ENCODE data around the gene NOXA1.

The NOXA1 gene

DNA sequence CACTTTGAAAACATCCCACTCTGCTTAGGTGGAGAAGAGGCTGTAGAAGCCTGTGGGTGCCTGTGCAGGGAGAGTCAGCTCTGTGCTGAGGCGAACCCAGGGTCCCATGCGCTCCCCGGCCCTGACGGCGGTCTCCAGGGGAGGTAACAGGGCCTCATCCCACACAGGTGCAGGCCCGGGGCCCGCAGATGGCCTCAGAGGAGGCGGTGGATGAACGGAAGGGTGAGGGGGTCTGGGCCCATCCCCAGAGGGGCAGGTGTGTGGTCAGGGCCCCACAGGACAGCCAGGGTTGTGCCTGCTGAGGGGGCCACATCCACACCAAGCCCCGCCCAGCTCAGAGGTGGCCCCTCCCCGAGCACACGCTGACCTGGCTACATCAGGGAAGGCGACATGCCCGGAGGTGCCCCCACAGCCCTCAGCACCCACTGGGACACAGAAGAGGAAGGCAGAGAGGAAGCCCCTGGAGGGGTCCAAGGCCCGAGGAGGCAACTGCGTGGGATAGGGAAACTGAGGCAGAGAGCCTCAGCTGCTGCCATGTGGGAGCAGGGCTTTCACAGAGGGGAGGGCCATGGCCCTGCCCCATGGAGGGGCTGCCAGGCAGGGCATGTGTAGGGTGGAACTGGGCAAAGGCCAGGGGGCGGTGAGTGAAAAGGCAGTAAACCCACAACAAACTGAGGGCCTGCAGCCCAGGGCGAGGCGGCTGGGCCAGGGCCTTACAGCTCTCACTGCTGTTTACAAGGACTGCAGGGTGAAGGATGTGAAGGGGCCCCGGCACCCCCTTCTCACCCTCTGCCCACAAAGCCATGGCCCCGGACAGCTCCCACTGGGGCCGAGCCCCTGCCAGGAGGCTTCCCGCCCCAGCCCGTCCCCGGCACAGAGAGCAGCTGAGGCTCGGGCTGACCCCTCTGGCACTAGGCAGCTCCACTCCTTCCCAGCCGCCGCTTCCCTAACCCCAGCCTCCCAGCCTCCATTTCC is 29.7 kb upstream of the NOXA1 start:
- H3K4me3 ChIP-seq: no peak overlapping the region
- in situ Hi-C loops (cut with MboI; ENCODE audit: low sequenced_read_pairs): no loop called here
- no peaks in the 10 kb centered on the region for H3K4me1 ChIP-seq
- H3K36me3 ChIP-seq (replicated peaks): no peaks in the 10 kb centered on the region
- H3K27me3 ChIP-seq (ENCODE audit: low read depth): no peaks in the 10 kb centered on the region
- no peak for DNase-seq (ENCODE audit: low spot score in 2 of 2)
- no peaks in the 10 kb centered on the region for H3K9me3 ChIP-seq

DNA sequence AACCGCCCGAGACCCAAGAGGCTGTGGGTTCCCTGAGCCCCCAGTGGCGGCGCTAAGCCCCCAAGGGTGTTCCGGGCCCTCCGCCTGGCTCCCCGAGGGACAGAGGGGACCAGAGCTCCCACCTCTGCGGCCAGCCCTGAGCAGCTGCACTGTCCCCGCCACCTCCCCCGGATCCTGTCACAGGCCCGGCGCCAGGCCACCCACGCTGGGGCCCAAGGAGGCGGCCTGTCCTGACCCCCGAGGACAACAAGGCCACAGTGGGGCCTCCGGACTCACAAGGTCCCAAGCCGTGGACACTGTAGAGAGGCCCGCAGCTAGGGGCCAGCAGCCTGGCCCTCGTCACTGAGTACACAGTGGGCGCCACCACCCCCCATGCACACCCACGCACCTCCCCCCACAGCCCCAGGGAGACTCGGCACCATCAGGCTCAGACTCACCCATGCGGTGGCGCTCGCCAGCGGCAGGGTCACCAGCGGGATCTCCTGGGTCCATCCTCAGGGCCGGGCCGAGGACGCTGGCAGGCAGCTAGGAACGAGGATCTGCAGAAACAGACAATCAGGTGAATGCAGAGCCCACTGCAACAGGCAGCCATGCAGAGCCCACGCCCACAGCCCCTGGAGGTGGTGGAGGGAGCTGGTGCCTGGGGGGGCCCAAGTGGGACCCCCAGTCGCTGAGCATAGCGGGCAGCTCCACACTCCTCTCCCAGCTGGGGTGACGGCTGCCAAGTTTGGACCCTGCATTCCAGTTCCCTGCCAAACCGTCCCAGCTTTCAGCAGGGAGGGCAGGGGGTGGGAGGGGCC is 28.1 kb upstream of the NOXA1 start:
- no peaks in the 10 kb centered on the region for H3K9me3 ChIP-seq
- no peaks in the 10 kb centered on the region for H3K36me3 ChIP-seq (replicated peaks)
- DNase-seq (ENCODE audit: low spot score in 2 of 2): no peak
- in situ Hi-C loops (cut with MboI; ENCODE audit: low sequenced_read_pairs): no loop called here
- no peak overlapping the region for H3K4me3 ChIP-seq
- H3K4me1 ChIP-seq: no peaks in the 10 kb centered on the region
- H3K27me3 ChIP-seq (ENCODE audit: low read depth): no peaks in the 10 kb centered on the region

DNA sequence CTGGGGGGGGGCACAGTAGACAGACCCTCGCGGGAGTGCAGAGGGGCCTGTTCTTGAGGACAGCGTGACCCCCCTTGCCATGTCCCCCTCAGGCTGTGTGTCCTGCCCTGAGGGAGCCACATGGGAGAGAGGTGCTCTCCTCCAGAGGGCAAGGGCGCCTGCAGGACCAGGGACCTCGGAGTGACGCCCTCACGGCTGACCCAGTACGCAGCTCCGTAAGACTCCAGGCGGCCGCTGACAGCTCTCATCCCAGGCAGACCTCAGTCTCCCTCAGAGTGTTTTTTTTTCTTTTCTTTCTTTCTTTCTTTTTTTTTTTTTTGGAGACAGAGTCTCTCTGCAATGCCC is 27.6 kb upstream of the NOXA1 start:
- no peak for DNase-seq (ENCODE audit: low spot score in 2 of 2)
- in situ Hi-C loops (cut with MboI; ENCODE audit: low sequenced_read_pairs): no loop called here
- H3K4me1 ChIP-seq: no peaks in the 10 kb centered on the region

DNA sequence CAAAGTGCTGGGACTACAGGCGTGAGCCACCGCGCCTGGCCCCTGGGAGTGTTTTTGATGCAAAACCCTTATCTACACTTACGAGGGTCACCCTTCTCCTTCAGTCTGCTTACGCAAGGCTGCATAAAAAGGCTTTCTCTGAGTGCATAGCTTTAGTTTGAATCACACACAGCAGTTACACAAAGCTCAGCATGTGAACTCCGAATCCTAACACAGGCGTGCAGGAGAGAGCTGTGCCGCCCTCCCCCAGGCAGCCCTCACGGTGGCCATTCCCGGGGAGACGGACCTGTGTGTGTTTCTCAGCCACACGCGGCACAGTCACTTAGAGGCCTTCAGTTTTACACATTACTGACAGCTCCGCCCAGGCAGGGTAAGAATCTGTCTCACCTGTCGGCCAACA is 27.0 kb upstream of the NOXA1 start:
- in situ Hi-C loops (cut with MboI; ENCODE audit: low sequenced_read_pairs): no loop called here
- no peak for DNase-seq (ENCODE audit: low spot score in 2 of 2)
- H3K4me3 ChIP-seq: no peak overlapping the region
- no peaks in the 10 kb centered on the region for H3K9me3 ChIP-seq
- H3K27me3 ChIP-seq (ENCODE audit: low read depth): no peaks in the 10 kb centered on the region
- H3K36me3 ChIP-seq (replicated peaks): no peaks in the 10 kb centered on the region
- no peaks in the 10 kb centered on the region for H3K4me1 ChIP-seq

More for the DNA sequence above, 27.6 kb upstream of the NOXA1 start:
- Histone ChIP-seq H3K27me3 (ENCODE audit: low read depth) (no peaks in the 10 kb centered on the region), H3K9me3 (no peaks in the 10 kb centered on the region), H3K36me3 (replicated peaks) (no peaks in the 10 kb centered on the region), H3K4me3 (no peak overlapping the region)

DNA sequence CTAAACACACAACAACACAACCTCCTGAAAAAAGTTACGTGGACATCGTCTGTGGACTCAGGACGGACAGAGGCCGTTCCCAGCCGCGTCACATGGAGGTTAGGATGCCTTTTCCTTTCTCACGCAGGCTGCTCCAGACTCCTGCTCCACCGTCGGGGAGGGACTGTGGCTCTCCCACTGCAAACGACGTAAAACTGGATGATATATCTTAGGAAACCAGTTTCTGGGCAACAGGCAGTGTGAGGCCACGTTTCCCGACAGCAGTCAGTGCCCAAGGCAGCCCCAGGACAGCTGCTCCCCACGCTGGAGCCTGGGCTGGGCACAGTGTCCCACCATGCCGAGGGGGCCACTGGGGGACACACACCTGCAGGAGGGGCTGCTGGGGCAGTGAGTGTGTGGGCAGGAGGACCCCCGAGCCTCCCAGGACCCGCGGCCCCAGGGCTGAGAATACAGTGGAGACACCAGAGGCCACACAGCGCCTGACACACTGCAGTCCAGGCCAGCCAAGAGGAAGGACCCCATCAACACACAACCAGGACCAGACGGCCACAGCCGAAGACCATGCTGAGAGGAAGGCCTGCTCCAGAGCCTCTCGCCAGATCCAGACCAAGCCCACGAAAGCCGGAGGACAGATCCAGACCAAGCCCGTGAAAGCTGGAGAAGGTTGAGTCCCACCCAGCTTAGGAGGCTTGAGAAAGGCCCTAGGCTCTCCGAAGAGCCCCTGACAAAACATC is 26.4 kb upstream of the NOXA1 start:
- H3K4me3 ChIP-seq: no peak overlapping the region
- in situ Hi-C loops (cut with MboI; ENCODE audit: low sequenced_read_pairs): no loop called here
- no peaks in the 10 kb centered on the region for H3K36me3 ChIP-seq (replicated peaks)
- H3K9me3 ChIP-seq: no peaks in the 10 kb centered on the region
- no peaks in the 10 kb centered on the region for H3K4me1 ChIP-seq
- no peaks in the 10 kb centered on the region for H3K27me3 ChIP-seq (ENCODE audit: low read depth)
- DNase-seq (ENCODE audit: low spot score in 2 of 2): no peak

DNA sequence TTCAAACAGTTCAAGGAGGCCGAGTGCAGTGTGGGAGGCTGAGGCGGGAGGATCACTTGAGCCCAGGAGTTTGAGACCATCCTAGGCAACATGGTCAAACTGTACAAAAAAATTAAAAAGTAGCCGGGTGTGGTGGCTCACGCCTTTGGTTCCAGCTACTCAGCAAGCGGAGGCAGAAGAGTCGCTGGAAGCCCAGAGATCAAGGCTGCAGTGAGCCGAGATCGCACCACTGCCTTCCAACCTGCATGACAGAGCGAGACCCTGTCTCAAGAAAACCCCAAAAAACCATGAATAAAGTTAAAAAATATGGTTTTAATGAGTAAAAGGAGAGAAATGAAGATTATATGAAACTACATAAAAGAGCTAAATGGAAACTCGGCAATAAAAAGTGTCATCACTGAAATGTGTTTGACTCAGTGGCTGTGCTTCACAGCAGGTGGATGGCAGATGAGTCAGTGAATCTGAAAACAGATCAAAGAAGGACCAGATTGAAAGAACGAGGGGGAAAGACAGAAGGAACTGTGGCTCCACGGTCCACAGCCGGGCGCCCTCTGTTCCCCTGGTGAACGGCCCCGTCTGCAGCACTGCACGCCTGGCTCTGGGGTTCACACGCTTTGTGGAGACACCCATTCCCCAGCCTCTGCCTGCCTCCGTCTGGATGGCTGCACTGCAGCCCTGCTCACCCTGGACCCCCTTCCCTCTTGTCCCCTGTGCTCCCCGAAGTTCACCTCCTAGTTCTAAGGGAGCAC is 25.3 kb upstream of the NOXA1 start:
- Histone ChIP-seq H3K9me3 (no peaks in the 10 kb centered on the region), H3K4me1 (no peaks in the 10 kb centered on the region), H3K4me3 (no peak overlapping the region), H3K36me3 (replicated peaks) (no peaks in the 10 kb centered on the region), H3K27me3 (ENCODE audit: low read depth) (no peaks in the 10 kb centered on the region)
- in situ Hi-C loops (cut with MboI; ENCODE audit: low sequenced_read_pairs): no loop called here
- no peak for DNase-seq (ENCODE audit: low spot score in 2 of 2)

DNA sequence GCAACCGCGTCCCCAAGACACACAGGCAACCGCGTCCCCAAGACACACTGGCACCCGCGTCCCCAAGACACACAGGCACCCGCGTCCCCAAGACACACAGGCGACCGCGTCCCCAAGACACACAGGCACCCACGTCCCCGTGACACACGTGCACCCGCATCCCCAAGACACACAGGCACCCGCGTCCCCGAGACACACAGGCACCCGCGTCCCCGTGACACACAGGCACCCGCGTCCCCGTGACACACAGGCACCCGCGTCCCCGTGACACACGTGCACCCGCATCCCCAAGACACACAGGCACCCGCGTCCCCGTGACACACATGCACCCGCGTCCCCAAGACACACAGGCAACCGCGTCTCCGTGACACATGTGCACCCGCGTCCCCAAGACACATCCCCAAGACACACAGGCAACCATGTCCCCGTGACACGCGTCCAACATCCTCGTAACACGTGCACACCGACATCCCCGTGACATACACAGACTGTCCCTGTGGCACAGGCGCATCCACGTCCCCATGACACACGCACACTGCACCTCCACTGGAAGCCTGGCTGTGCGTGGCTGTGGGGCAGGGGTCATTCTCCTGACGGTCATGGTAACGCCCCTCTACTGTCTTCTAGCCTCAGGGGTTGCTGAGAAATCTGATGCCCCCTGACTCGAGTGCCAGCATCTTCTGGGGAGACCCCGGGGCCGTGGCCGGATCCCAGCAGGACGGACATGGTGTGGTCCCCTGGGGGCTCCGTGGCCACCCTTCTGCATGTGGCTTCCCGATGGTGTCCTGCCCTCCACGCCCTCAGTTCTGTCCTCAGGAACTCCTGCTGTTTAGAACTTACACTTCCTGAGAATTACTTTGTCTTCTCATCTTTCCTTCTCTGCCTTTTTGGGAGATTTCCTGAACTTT is 24.4 kb upstream of the NOXA1 start:
- in situ Hi-C loops (cut with MboI; ENCODE audit: low sequenced_read_pairs): no loop called here
- no peaks in the 10 kb centered on the region for H3K9me3 ChIP-seq
- DNase-seq (ENCODE audit: low spot score in 2 of 2): no peak
- no peaks in the 10 kb centered on the region for H3K4me1 ChIP-seq
- no peak overlapping the region for H3K4me3 ChIP-seq
- H3K36me3 ChIP-seq (replicated peaks): no peaks in the 10 kb centered on the region
- no peaks in the 10 kb centered on the region for H3K27me3 ChIP-seq (ENCODE audit: low read depth)

DNA sequence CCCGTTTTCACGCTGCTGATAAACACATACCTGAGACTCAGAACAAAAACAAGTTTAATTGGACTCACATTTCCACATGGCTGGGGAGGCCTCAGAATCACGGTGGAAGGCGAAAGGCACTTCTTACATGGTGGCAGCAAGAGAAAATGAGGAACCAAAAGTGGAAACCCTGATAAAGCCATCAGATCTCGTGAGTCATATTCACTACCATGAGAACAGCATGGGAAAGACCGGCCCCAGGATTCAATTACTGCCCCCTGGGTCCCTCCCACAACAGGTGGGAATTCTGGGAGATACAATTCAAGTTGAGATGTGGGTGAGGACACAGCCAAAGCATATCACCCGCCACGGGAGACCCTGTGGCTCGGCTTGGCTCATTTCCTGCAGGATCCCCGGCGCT is 20.4 kb upstream of the NOXA1 start:
- Histone ChIP-seq H3K36me3 (replicated peaks) (no peaks in the 10 kb centered on the region), H3K4me1 (no peaks in the 10 kb centered on the region), H3K9me3 (no peaks in the 10 kb centered on the region), H3K4me3 (no peak overlapping the region), H3K27me3 (ENCODE audit: low read depth) (no peaks in the 10 kb centered on the region)
- in situ Hi-C loops (cut with MboI; ENCODE audit: low sequenced_read_pairs): no loop called here
- no peak for DNase-seq (ENCODE audit: low spot score in 2 of 2)

DNA sequence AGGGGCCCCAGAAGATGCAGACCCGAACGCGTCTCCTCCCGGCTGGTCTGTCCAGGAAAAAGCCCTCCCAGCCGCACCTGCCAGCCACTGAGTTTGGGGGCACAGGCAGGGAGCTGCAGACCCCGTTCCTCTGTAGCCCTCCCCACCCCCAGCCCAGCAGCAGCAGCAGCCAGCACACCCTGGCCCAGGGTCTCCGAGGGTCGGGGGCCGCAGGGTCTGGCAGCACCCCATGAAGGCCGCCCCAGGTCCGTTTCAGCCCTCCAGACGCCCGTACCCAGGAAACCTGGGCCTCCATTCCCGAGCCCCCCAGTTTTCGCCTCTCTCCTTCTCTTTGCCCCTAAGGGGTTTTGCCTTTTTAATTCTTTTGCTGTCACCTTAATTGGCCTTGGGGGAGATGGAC is 19.9 kb upstream of the NOXA1 start:
- H3K4me1 ChIP-seq: no peaks in the 10 kb centered on the region
- H3K36me3 ChIP-seq (replicated peaks): no peaks in the 10 kb centered on the region
- no peak for DNase-seq (ENCODE audit: low spot score in 2 of 2)
- no peak overlapping the region for H3K4me3 ChIP-seq
- no peaks in the 10 kb centered on the region for H3K9me3 ChIP-seq
- no peaks in the 10 kb centered on the region for H3K27me3 ChIP-seq (ENCODE audit: low read depth)
- in situ Hi-C loops (cut with MboI; ENCODE audit: low sequenced_read_pairs): no loop called here

DNA sequence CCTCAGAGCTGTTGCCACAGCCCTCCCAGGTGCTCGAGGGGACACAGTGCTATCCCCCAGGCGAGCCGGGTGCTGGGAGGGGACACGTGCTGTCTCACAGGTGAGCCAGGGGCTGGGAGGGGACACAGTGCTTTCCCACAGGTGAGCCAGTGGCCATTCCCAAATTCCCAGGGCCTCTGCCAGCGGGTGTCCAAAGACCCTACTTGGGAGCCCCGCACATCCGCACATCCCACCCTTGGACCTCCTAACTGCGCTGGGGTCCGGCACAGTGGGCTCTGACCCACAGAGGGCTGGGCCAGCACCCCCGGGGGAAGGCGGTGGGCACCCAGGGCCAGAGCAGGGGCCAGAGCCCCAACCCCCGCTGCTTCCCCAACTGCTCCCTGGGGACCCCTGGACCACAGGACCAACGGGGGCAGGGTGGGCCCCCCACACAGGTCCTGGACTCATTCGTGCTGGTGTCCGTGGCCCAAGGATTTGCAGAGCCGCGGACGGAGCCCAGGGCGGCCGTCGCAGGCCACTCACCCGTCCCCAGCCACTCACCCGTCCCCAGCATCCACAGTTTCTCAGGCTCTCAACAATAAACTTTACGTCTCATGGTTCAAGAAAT is 18.1 kb upstream of the NOXA1 start:
- in situ Hi-C loops (cut with MboI; ENCODE audit: low sequenced_read_pairs): loop anchor here (5.0 kb wide), 1 partner anchor 113 kb away; no protein-coding TSS in a partner anchor
- Histone ChIP-seq H3K4me3 (no peak overlapping the region), H3K27me3 (ENCODE audit: low read depth) (no peaks in the 10 kb centered on the region), H3K4me1 (no peaks in the 10 kb centered on the region), H3K36me3 (replicated peaks) (no peaks in the 10 kb centered on the region), H3K9me3 (no peaks in the 10 kb centered on the region)
- no peak for DNase-seq (ENCODE audit: low spot score in 2 of 2)

DNA sequence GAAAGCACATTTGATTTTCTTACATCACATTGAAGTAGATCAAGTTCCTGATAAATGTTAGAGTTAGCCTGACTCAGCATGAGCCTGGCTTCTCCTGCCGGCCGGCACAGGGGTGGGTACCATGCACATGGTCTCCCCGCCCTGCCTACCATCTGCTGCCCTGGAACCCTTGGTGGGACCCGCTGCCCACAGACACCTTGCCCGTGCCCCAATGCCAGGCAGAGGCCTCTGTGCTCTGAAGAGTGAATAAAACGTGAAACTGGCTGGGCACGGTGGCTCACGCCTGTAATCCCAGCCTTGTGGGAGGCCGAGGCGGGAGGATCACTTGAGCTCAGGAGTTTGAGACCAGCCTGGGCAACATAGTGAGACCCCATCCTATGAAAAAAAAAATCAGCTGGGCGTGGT is 17.5 kb upstream of the NOXA1 start:
- Histone ChIP-seq H3K4me1 (no peaks in the 10 kb centered on the region), H3K36me3 (replicated peaks) (no peaks in the 10 kb centered on the region), H3K4me3 (no peak overlapping the region), H3K9me3 (no peaks in the 10 kb centered on the region), H3K27me3 (ENCODE audit: low read depth) (no peaks in the 10 kb centered on the region)
- no peak for DNase-seq (ENCODE audit: low spot score in 2 of 2)
- in situ Hi-C loops (cut with MboI; ENCODE audit: low sequenced_read_pairs): loop anchor here (5.0 kb wide), 1 partner anchor 113 kb away; no protein-coding TSS in a partner anchor

DNA sequence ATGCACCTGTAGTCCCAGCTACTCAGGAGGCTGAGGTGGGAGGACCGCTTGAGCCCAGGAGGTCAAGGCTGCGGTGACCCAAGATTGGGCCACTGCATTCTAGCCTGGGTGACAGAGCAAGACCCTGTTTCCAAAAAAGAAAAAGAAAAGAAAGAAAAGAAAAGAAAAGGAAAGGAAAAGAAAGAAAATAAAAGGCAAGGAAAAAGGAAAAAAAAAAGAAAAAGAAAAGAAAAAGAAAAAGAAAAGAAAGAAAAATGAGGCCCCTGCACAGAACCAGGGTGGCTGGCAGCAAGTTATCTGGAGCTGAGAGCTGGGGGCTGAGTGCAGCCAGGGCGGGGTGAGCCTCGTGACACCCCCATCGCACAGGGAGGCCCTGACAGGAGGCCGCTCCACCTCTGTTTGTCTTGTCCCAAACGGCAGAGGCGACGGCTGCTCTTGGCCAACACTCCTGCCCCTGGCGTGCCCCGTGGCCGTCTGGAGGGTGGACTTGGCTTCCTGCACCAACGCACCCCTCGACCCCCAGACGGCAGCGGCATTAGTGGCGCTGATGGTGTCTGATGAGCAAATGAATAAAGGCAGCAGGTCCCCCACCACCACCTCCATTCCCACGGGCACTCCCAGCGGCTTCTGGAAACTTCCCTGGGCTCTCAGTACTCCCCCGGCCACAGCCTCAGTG is 17.0 kb upstream of the NOXA1 start:
- H3K4me1 ChIP-seq: no peaks in the 10 kb centered on the region
- no peaks in the 10 kb centered on the region for H3K27me3 ChIP-seq (ENCODE audit: low read depth)
- in situ Hi-C loops (cut with MboI; ENCODE audit: low sequenced_read_pairs): loop anchor here (5.0 kb wide), 1 partner anchor 114 kb away; no protein-coding TSS in a partner anchor
- H3K4me3 ChIP-seq: no peak overlapping the region
- no peak for DNase-seq (ENCODE audit: low spot score in 2 of 2)
- H3K9me3 ChIP-seq: no peaks in the 10 kb centered on the region
- H3K36me3 ChIP-seq (replicated peaks): no peaks in the 10 kb centered on the region

Measured in HAP-1 (cell line).